NCI-H524 (cell line): ENCODE data around the gene MRPL3.

Experiments used
- DNase-seq, 2 experiments: peaks; one replicate each; lab custom pipeline; 2025; lab: John Stamatoyannopoulos, UW

The MRPL3 gene

DNA sequence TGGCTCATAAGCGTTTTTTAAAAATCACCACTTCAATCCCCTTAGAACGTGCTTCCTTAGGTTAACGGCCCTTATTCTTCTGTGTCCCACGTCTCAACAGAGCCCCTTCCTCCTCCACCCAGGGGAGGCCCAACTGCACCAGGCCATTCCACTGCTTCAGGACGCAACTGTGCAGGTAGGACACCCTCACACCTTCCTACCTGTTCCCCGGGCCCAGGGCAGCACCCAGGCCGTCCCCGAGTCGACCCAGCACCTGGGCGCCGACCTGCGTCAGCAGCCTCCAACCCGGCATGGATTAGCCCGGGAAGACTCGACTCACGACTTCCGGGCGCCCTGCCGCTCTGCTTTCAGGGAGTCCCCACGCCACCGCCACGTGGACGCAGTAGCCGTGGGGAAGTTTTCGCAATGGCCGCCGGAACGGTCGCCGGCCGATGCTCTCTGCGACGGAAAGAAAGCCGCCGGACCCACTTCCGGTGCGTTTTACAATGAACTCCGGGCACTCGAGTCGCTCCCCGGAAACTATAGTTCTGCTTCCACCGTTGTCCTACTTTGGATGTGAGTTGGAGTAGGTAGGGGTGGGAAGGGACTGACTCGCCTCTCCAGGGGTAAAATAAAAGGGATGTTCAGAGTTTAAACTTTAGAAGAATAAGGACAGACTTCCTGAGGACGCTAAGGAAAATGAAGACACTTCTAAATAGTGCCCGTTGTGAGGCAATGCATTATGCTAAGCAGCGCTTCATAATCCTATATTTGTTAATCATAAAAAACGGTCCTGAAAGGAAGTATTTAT is at the start of gene MRPL3:
Gene MRPL3, minus strand, starts transcription at position 442 of the 790 bp plus-strand sequence. Its CDS starts 150 bp downstream, at position 292.
- peak; percentile 92 to 96 for DNase-seq

DNA sequence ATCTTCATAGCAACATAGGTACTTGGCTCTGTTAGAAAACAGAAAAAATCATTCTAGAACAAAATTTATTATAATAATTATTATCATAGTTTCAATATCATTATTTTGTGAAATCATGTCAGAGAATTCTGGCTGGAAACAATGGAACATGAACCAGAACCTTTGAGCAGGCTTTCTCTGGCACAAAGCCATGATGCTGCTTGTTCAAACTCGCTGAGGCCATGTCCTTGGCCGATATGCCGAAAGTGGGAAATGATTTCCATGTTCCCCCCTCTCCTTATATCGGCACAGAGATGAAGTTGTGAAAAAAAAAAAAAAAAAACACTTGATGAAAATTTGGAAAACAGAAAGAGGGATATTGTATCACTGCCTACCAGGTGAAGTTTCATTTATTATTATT is 49.0 kb upstream of the MRPL3 start:
- no peak for DNase-seq

DNA sequence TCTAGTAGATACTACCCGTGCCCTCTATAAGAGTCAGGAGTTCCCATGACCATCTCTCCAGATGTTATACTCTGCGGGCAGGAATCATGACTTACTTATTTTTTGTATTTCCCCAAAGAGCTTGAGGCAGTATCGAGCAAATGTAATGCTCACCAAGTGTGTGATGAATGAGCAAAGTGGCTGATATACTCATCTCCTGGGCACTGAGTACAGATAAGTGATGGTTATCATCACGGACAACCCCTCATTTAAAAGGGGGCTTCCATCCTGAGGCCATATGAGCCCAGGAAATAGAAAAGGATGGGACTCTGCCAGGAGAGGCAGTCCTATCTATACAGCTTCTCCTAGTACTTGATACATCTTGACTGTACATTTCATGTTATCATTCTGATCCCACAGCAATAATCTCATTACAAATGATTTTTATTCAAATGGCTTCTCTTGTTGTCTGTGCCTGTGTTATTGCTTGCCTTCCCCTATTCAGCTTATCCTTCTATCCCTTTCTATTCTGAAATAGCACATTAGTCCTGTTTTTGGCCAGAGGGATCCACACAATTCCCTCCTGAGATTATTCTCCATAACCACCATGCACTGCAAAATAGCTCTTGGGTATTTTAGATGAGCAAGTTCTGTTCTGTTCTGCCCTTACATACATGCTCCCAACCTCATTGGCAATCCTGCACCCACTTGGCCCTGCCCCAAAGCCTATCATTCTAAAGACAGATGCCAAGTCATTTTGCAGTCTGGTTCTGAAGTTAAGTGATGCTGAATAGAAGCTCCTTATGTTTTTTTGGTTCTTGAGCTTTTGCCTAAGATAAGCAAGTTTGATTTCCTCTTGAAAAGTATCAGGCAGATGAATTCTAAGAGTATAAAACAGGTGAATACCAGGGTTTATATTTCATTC is 48.0 kb upstream of the MRPL3 start:
- peak in 1 of 2 experiments; percentile 60 for DNase-seq

DNA sequence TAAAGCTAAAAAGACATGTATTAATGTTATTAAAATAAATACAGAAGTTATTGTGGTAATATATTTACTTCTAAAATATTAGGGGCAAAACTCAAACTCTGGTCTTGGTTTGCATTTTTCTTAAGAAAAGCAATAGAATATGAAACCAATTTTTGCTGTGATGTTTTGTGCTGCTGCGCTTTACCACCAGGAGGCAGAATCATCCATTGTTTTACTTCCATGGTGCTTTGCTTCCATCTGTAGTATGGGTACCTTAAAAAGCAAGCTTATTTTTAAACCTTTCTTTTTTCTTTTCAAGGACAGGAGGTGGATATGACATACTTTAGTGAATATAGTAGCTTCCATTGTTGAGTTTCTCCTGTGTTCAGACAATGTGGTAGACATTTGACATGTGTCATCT is 46.6 kb upstream of the MRPL3 start:
- no peak for DNase-seq

DNA sequence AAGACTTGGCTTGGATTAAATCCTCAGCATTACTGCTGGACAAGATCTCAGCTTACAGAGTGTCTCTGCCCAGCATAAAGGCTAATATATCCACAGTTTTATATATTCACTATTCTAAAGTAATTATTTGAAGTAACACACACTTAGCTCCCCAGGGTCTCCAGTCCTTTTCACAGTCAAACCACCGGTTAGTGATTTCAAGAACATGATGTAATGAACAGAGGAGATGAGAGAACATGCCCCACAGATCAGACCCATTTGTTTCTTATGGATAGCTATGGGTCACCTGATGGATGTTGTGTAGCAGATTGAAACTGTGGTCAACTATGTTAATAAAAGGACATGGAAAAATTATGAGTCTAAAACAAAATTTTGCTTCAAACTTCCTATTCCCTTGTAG is 44.8 kb upstream of the MRPL3 start:
- no peak for DNase-seq

DNA sequence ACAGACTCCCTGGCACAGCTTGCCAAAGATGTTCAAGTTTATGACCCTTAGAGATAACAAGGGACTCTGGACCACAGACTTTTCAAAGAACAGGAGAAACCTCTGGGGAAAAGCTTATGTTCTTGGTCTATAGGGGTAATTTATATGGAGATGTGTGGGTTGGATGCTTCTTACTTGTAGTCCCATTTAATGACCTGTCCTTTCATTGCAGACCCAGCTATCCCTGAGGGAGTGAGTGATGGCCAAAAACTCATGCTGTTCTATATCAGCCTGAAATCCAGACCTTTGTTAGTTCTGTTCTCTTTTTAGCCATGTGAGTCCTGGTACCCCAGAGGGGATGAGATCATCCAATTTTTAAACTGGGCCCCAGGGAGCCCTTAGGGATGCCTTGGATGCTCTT is 43.7 kb upstream of the MRPL3 start:
- no peak for DNase-seq

DNA sequence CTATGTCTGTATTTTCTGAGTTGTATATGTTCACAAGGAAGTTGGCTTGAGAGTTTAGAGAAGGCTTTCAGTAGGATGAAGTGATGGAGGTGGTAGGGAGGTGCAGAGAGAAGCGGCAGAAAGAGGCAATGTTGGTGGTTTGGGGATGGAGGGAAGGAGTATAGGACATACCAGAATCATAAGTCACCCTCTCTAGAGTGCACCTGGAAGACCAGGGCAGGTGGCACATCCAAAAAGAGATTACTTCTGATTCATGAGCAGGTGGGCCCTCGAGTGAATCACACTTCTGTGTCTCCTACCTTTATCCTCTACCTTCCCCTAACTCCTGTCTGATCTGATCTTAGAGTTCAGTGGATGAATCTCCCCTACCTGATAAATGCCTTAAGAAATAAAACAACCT is 41.8 kb upstream of the MRPL3 start:
- no peak for DNase-seq

DNA sequence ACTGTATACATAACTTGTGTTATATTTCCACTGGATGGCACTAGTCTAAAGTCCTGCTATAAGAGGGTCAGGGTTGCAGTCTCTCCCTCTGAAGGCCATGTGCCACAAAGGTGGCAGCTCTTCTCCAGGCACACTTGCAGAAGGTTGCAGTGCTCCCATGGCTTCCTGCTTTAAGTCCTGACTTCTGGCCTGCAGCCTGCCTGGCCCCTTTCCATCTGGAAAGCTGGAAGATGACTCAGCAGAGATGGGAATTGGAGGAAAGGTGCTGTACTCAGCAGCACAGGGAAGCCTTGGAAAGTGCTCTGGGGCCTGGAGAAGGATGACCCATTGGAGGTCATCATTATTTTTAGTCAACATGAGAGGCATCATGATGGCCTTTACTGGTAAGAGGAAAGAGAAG is 40.9 kb upstream of the MRPL3 start:
- DNase-seq = peak in 1 of 2 experiments; percentile 7

DNA sequence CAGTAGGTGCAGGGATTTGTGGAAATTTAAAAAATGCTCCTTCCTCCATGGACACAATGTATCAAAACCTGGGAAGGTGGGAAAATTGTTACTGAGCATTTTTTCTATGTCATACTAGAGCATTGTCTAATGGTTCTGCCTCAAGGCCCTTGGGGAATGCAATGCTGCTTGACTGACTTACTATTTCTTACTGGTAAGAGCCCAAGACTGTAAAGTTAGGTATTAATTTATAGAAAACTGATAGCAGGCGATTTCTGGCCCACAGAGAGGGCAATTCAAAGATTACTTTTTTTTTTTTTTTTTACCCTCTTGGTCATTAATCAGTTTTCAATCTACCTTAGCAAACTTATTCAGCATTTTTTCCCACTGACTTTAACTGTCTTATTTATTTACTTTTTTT is 38.5 kb upstream of the MRPL3 start:
- no peak for DNase-seq

DNA sequence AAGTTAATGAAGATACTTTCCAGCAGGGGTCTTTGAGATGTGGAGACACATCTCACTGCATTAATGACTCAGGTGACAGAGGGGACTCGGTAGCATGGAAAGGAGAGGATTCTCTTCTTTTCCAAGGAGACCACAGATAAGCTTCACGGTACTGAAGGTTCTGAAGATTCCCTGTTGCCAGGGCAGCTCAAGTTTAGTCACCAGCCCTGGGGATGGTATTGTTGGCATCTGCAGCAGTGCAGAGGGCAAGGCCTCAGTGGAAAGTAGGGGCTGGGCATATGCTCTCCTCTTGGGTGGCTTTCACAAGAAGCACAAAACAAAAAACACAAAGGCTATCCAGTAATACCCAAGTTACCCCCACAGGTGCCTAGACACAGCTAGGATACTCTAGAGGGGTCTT is 38.0 kb upstream of the MRPL3 start:
- DNase-seq = no peak

DNA sequence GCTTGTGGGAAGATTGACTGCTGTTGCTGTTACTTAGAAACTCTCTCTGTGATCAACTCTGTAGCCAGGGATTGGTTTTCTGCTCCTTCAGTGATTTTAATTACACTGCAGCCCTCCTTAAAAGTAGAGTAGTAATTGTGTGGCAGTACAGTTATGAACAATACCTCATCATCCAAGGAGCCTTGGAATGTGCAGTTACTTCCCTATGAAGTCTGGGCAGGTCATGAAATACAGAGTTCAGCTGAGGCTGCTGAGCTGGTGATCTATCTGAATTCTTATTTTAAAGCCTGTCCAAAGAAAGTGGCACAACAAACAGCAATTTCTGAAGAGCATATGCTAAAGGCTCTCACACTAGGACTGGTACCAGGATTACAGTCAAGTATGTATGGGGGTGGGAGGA is 37.4 kb upstream of the MRPL3 start:
- DNase-seq = no peak

DNA sequence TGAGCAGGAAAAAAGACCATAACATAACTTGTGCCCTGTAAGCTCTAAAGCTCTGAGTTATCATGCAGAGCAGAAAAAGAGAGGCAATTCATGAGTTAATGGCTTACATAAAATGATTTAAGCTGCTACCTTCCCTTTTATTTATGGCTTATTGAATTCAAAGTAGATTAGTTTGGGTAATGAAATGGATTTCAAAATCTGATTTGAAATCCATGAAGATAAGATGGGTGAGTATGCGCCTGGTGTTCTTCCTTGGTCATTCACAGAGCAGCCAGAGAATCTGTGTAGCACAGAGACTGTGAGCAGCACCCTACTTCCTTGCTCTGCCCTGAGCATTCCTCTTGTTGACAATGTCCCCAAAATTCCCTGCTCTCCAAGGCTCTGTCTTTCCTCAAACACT is 36.2 kb upstream of the MRPL3 start:
- no peak for DNase-seq

DNA sequence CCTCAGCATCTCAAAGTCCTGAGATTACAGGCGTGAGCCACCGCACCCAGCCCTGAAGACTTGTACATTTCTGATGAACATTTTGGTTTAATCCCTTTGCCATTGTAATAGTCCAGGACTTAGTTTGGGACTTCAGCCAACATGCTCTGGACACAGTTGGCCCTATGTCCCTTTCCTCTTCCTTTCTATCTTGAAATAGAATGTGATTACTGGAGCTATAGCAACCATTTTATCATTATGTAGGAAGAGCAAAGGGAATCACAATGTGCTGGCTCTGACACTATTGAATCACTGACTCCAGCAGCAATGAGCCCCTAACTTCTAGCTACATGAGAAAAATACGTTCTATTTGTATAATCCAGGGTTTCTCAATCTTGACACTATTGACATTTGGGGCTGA is 34.8 kb upstream of the MRPL3 start:
- no peak for DNase-seq

DNA sequence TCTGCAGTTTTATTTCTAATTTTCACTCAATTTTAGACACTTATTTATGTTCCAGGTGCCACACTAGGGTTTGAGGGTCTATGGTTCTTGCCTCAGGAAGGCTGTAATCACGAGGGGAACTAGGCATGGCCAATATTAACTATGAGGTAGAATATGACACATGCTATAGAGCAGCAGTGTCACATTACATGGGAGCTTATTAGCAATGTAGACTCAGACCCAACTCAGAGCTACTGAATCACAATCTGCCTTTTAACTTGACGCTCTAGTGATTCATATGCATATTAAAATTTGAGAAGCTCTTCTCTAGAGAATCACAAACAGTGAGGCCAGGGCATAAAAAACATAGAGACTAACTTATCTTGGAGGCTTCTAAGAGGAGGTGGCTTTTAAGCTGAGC is 32.8 kb upstream of the MRPL3 start:
- no peak for DNase-seq

DNA sequence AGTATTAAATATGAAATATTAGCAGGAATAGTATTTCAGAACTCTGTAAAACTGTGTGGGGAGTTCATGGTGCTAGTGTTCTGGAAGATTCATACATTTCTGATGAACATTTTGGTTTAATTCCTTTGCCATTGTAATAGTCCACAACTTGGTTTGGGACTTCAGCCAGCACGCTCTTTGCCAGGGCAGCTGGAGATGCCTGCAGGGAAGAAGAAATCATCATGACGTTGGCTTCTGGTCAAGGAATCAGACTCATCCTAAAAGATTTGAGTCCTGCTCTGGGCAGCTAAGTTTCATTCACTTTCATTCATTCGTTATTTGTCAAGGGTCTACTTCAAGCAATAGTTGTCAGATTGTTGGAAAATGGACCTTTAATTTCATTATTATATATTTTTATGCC is 32.4 kb upstream of the MRPL3 start:
- DNase-seq = no peak

DNA sequence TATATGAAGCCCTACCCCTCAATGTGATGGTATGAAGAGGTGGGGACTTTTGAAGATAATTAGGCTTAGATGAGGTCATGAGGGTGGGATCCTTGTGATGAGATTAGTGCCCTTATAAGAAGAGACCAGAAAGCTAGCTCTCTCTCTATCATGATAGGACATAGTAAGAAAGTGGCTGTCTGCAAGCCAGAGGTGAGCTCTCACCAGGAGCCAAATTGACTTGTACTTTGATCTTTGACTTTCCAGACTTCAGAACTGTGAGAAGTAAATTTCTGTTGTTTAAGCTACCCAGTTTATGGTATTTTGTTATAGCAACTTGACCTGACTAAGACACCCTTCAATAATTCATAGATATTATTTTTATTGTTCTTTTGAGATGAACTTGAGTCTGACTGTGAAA is 29.9 kb upstream of the MRPL3 start:
- DNase-seq = no peak

DNA sequence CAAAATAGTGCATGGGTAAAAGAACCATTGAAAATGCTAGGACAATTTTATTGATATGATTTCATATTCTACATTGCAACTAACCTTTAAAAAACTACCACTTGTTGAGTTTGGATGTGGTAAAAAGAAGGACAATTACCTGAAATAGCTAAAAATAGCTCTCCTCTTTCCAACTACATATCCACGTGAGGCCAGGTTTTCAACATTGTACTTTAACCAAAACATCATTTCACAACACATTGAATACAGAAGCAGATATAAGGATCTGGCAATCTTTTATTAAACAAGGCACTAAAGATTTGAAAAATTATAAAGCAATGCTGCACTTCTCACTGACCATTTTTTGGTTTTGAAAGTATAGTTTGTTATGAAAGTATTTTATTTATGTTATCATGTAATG is 28.1 kb upstream of the MRPL3 start:
- no peak for DNase-seq

DNA sequence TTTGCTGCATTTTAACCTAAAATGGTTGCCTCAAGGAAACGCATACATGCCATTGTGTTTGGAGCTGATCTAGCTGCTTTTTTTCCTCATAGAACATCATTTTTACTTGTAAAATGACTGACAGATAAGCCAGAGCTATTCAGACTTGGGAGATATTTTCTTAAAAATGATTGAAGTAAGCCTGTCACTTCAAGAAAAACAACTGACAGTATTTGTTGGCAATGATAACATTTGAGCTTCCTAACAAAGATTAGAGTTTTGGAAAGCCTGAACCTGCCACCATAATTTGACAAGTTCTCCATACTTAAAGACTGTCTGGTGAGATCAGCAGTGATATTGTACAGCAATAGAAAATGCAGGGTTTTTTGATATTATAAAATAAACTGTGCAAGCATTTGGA is 27.6 kb upstream of the MRPL3 start:
- no peak for DNase-seq

DNA sequence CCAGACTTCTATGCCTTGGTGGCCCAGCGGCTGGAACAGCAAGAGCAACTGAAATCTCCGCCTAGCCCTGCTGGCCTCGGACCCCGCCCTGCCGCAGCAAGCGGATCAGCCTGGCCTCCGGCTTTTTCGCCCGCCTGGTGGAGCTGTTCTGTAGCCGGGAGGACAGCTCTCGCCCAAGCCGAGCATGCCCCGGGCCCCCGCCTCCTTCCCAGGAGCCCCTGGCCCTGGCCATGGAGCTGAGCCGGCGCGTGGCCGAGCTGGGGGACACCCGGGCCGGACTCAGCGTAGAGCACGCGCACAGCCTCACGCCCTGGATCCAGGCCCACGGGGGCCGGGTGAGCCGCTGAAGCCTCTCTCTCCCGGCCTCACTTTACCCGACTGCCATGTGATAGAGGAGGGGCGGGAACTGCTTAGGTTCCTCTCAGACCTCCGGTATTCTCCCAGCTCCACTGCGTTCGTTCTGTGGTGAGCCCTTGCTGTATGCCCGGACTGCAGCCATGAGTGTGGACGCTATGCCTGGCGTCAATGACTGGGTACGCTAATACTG is 24.1 kb upstream of the MRPL3 start:
- DNase-seq = peak; percentile 23 to 69

DNA sequence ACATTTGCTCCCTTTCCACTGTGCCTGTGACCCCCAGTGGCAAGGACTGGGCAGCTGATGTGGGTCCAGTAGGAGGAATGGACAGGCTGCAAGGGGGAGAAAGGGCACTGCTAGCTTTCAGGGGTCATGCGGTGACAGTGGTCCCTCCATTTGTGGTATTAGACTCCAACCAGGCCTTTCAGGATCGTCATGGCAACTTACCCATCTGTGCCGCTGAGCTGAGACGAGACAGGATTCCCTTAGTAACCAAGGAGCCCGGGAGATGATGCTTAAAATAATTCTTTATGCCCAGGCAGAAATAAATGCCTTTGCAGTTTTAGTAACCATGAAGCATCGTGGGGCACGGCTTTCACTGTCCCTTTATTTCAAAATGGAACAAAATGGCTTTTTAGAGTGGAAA is 15.9 kb upstream of the MRPL3 start:
- peak in 1 of 2 experiments; percentile 26 for DNase-seq

DNA sequence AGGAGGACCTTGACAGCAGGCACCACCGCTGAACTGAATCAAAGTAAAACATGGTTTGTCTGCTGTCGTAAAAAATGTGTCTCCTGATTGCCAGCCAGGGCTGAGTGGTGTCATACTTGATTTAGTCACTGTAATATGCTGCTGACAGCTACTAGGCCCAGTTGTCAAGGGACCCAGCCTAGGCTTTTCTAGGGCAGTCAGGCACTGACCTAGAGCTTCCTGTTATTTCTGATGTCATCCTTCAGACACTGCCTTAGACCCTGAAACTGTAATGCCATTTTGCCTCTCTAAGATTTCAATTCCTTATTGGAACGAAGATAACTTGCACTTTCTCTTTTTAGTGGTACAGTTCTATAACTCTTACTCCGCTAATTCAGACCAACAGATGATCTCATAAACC is 2.6 kb upstream of the MRPL3 start:
- peak in 1 of 2 experiments; percentile 6 for DNase-seq

DNA sequence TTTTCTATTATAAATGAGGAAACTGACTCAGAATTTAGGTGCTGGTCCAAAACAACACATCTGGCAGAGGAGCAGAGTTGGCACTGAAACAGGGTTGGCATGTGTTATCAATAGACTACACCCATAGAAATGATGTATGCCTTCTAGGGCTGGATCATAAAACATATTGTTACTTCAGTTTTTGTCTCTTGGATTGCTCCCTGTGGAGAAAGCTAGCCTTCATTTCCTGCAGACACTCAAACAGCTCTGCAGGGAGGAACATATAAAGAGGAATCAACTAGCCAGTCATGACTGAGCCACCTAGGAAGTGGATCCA is 507 bp upstream of the MRPL3 start:
- DNase-seq = no peak

DNA sequence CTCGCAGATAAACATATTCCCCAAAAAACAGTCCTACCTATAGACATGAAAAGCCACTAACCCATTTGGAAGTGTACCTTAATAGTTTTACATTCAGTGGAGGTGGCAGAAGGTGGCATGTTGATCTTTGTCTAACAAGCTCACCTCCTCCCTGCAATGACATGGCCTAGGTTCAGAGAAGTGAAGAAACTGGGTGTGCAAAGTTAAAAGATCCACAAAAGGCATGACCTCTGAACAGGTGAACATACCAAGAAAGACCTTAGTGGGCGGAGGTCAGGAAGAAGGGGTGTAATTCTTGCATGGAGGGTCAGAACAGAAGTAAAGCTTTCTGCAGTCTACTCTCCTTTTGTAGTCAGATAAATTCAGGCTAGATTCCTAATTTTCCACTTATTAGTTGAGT is 822 bp downstream of the MRPL3 start:
- DNase-seq = no peak
